GM12873 (cell line): ENCODE measurements around the gene SP140.

Source experiments
- CTCF ChIP-seq: IDR thresholded peaks from 2 replicates; pipeline ENCODE4 v1.5.1; 2012; ENCODE audit warnings: low read depth, mild to moderate bottlenecking, moderate library complexity, low read length, control low read depth; ENCODE audit not compliant: insufficient read depth; ENCODE audit errors: missing control alignments

SP140 gene

GRCh38 chr2:230246206-230246605, 20.7 kb downstream of the SP140 start:
- TF ChIP-seq CTCF: no peak

GRCh38 chr2:230250231-230250630, 24.7 kb downstream of the SP140 start:
- TF ChIP-seq CTCF: no peak

GRCh38 chr2:230254152-230254881, 28.8 kb downstream of the SP140 start:
- TF ChIP-seq CTCF: no peak

DNA sequence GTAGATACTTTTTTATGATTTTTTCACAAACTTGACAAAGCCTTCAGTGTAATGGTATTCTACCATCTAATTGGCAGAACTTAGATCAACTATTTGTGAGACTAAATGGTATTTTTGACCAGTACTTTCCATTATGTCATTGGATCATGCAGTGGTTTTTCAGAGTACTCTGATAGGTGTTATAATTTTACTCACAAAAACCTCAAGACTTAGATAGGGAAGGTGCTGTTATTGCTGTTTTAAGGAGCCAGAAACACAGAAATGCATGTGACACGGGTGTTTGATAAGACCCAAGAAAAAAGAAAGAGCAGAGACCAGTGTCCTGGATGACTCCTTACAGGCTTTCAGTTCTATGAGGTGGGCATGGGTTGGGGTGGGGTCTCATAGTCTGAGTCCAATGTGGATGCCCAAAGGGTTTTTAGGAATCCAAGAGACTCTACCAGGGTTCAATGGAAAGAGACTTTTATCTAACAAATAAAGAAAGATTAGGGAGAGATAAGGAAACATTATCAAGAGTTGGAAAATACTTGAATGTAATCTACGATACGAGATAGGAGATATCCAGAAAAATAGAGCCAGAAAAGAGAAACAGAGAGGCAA, 31.3 kb downstream of the SP140 start:
- TF ChIP-seq CTCF: no peak

DNA sequence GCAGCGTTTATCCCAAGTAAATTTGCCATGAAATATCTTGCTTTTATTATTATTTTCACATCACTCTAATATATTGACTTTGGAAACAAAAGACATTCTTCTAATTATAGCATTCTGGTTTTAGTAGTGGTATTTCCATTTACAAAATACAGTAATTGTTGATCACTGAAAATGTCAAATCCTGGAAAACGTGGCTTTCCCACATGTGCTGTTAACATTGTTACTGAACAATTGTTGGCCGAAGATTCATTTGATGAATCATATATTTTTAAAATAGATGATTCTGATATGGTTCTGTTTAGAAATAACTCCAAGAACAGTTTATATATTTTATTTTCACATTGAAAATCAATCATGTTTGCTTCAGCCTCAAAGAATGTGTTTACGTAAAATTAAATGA, 32.9 kb downstream of the SP140 start:
- TF ChIP-seq CTCF: no peak

DNA sequence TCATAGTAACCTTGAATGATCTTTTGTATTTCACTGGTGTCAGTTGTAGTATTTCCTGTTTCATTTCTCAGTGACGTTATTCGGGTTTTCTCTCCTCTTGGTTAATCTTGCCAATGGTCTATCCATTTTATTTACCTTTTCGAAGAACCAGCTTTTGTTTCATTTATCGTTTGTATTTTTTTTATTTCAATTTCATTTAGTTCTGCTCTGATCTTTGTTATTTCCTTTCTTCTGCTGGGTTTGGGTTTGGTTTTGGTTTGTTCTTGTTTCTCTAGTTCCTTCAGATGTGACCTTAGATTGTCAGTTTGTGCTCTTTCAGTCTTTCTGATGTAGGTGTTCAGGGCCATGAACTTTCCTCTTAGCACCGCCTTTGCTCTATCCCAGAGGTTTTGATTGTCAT, 36.7 kb downstream of the SP140 start:
- TF ChIP-seq CTCF: no peak

DNA sequence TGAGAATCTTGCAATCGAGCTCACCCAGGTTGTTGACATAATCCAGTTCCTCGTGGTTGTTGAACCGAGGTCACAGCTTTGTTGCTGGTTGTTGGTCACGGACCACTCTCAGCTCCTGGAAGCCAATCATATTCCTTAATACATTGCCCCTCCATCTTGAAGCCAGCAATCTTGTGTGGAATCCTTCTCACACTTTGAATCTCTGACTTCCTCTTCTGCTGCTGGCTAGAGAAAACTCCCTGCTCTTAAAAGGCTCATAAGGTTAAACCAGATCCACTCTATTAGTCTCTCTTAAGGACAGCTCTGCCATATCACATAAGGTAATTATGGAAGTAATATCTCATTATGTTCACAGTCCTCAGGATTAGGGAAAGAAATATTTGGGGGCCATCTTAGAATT, 41.1 kb downstream of the SP140 start:
- no peak for TF ChIP-seq CTCF
